Adrenal gland (tissue), 5 donors: ENCODE measurements around the gene CKMT2.

Experiments
- POLR2A ChIP-seq, 2 donors: fragments of 450-650 bp; IDR thresholded peaks; one replicate each; pipeline ENCODE4 v1.6.1; 2017; ENCODE audit warnings: antibody characterized with exemption in 2 of 2, mild to moderate bottlenecking in 2 of 2, moderate library complexity in 1 of 2
- TF ChIP-seq, protein P1 (sequence below), 6 experiments: fragments of 450-650 bp in 4 of 6; fragments of 200-600 bp in 2 of 6; sonication (generic) in 1 of 6; IDR thresholded peaks; 1 replicate in 5 of 6; 2 replicates in 1 of 6; pipeline versions ENCODE4 v1.5.1 to v1.8.0; 2016 to 2021; ENCODE audit warnings: antibody characterized with exemption in 6 of 6, mild to moderate bottlenecking in 2 of 6, moderate library complexity in 1 of 6
- donor health status: DM: no; HTN: no; CAD: no.

DNA sequence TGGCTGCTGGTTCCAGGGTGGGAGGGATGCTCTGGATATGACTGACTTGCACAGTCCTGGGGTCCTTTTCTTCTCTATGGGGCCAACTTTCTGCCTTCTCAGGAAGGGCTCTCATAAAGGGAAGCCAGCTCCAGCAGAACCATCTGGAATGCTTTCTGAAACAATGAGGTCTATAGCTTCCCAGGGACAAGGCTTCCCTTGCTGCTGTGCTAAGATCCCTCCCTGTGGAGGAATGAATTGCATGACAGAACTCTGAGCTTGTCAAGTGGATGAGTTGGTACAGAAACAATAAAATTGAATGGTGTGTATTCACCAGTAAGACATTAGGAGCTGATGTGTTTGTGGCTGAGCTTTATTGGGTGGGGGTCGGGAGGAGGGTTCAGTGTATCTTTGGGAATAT is 19.8 kb downstream of the CKMT2 start:
- TF ChIP-seq, protein P1, sequence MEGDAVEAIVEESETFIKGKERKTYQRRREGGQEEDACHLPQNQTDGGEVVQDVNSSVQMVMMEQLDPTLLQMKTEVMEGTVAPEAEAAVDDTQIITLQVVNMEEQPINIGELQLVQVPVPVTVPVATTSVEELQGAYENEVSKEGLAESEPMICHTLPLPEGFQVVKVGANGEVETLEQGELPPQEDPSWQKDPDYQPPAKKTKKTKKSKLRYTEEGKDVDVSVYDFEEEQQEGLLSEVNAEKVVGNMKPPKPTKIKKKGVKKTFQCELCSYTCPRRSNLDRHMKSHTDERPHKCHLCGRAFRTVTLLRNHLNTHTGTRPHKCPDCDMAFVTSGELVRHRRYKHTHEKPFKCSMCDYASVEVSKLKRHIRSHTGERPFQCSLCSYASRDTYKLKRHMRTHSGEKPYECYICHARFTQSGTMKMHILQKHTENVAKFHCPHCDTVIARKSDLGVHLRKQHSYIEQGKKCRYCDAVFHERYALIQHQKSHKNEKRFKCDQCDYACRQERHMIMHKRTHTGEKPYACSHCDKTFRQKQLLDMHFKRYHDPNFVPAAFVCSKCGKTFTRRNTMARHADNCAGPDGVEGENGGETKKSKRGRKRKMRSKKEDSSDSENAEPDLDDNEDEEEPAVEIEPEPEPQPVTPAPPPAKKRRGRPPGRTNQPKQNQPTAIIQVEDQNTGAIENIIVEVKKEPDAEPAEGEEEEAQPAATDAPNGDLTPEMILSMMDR (IDR thresholded peaks at IDR 0.05), result no peak
- TF ChIP-seq POLR2A (IDR thresholded peaks at IDR 0.05), result no peak
